ENCODE data around the gene MSANTD1. TPM values are rescaled to one million over a fixed set of nuclear protein-coding genes. Genes with fewer than 3 reads are reported as not detected.

MSANTD1 gene
- total and polyA plus RNA-seq, 2 of the 8 experiments (the other 6 are each of a cell fraction or from before 2014, with no cell fraction given): 0.23 to 0.45 TPM

DNA sequence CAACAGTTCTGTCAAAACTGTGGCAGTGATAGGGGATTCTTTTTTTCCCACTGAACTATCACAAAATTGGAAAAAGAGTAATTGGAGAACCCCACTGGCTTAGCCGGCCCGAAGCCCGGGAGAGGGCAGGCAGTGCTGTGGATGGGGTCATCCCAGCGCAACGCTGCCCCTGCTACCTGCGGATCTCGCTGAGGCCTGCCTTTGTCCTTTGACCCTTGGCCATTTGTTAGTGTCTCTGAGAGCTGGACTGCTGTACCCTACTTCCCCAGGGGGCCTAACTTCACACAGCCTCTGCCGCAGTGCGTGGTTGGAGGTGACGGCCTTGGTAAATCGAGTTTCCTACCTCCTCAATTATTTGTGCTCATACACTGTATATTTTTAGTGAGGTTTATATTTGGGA is 43.0 kb upstream of the MSANTD1 start:
- TF ChIP-seq SUZ12 (IDR thresholded peaks at IDR 0.05; ENCODE audit: low read length): no peak
- no peak for TF ChIP-seq MAX (IDR thresholded peaks at IDR 0.05)
- TF ChIP-seq POLR2AphosphoS5 (IDR thresholded peaks at IDR 0.05; ENCODE audit: low read depth, low read length): no peak
- TF ChIP-seq JUN (IDR thresholded peaks at IDR 0.05; ENCODE audit: low read depth, low read length): no peak
- no peak for TF ChIP-seq CBX5 (IDR thresholded peaks at IDR 0.05; ENCODE audit: low read depth, low read length)
- TF ChIP-seq, protein P1, sequence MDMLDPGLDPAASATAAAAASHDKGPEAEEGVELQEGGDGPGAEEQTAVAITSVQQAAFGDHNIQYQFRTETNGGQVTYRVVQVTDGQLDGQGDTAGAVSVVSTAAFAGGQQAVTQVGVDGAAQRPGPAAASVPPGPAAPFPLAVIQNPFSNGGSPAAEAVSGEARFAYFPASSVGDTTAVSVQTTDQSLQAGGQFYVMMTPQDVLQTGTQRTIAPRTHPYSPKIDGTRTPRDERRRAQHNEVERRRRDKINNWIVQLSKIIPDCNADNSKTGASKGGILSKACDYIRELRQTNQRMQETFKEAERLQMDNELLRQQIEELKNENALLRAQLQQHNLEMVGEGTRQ (IDR thresholded peaks at IDR 0.05; ENCODE audit: low read length): no peak
- TF ChIP-seq YY1 (IDR thresholded peaks at IDR 0.05; ENCODE audit: low read depth, low read length): no peak
- no peaks in the 10 kb centered on the region for H3K79me2 ChIP-seq (ENCODE audit: control insufficient read depth in 1 of 2, insufficient read depth in 2 of 2, low read length in 2 of 2)
- no peaks in the 10 kb centered on the region for H3K4me1 ChIP-seq (replicated peaks in 1 of 4; ENCODE audit: control insufficient read depth in 3 of 4, insufficient read depth in 4 of 4, low read length in 3 of 4)
- no peak overlapping the region for H4K5ac ChIP-seq (ENCODE audit: insufficient read length, low read depth, low read length)
- H3K14ac ChIP-seq (ENCODE audit: insufficient read length): no peak overlapping the region
- H4K8ac ChIP-seq (ENCODE audit: extremely low read depth, insufficient read depth, low read length): no peak overlapping the region
- ChIA-PET POLR2A (ENCODE audit: partially characterized antibody) (no interaction called here), CTCF (ENCODE audit: partially characterized antibody) (no interaction called here)
- no peak overlapping the region for H3K9ac ChIP-seq (replicated peaks in 1 of 4; ENCODE audit: extremely low read depth in 1 of 4, low read depth in 3 of 4, low read length in 3 of 4)
- no peak overlapping the region for H3K18ac ChIP-seq (ENCODE audit: extremely low read depth, low read length)
- no peak overlapping the region for H3K27ac ChIP-seq (ENCODE audit: low read depth, low read length)
- H2BK15ac ChIP-seq (ENCODE audit: low read length): no peak overlapping the region
- no peak overlapping the region for H3K23ac ChIP-seq (ENCODE audit: insufficient read length)
- no peaks in the 10 kb centered on the region for H3K9me3 ChIP-seq (ENCODE audit: insufficient read depth in 2 of 2, low read depth in 1 of 2, low read length in 1 of 2)
- DNase-seq (ENCODE audit: low read depth in 1 of 2, low spot score in 2 of 2) (no peak), FAIRE-seq (no peak)
- H4K91ac ChIP-seq (replicated peaks; ENCODE audit: insufficient read length, low read length): no peak overlapping the region
- no peak overlapping the region for H3K4me2 ChIP-seq (ENCODE audit: insufficient read depth in 1 of 2, low read depth in 2 of 2, low read length in 2 of 2)
- H2BK5ac ChIP-seq (ENCODE audit: low read depth, low read length): no peak overlapping the region
- no peak overlapping the region for H3K56ac ChIP-seq (replicated peaks; ENCODE audit: insufficient read length, low read depth, low read length)
- H3K4me3 ChIP-seq (ENCODE audit: extremely low read depth in 1 of 4, insufficient read depth in 2 of 4, low read depth in 3 of 4, low read length in 4 of 4): no peak overlapping the region
- no peak overlapping the region for H3K4ac ChIP-seq (replicated peaks; ENCODE audit: insufficient read length, low read depth, low read length)
- no peak overlapping the region for H2BK12ac ChIP-seq (ENCODE audit: low read depth, low read length)
- H2BK120ac ChIP-seq (replicated peaks; ENCODE audit: low read depth, low read length): no peak overlapping the region
- H3K23me2 ChIP-seq (ENCODE audit: low read depth, low read length): no peaks in the 10 kb centered on the region
- no peak overlapping the region for H2AFZ ChIP-seq (ENCODE audit: low read length)
- H3K79me1 ChIP-seq (ENCODE audit: low read depth, low read length): no peaks in the 10 kb centered on the region
- peaks cover 0 to 4% of the 10 kb centered on the region in 2 experiments for H4K20me1 ChIP-seq (replicated peaks in 1 of 2; ENCODE audit: control insufficient read depth in 1 of 2, insufficient read depth in 2 of 2, low read length in 2 of 2)
- H2BK20ac ChIP-seq (ENCODE audit: low read length): no peak overlapping the region
- 90% methylated on average over 11 of the region's 11 CpGs; no CpG with 5 or more reads in 1 of the 2 experiments for WGBS, 2 experiments (ENCODE audit: extremely low coverage in 1 of 2, insufficient coverage in 1 of 2, insufficient read length in 1 of 2, insufficient replicate concordance in 2 of 2, low coverage in 1 of 2, low lambda C conversion rate in 2 of 2, missing lambda C conversion rate in 1 of 2)
- H2AK5ac ChIP-seq (ENCODE audit: low read depth, low read length): no peak overlapping the region
- no peaks in the 10 kb centered on the region for H3K27me3 ChIP-seq (replicated peaks in 1 of 4; ENCODE audit: control insufficient read depth in 3 of 4, extremely low read depth in 1 of 4, insufficient read depth in 3 of 4, low read length in 3 of 4)
- H3K36me3 ChIP-seq (ENCODE audit: control insufficient read depth in 2 of 4, insufficient read depth in 4 of 4, low read length in 3 of 4): peaks cover 12 to 30% (median 26%) of the 10 kb centered on the region in 4 experiments; a peak in 7 of 8 replicates

All from H1 (cell line).